Brain microvascular endothelial cell (primary cell): Measurements from ENCODE around the gene PDSS2.

Source experiments
- DNase-seq: peaks from one replicate; pipeline ENCODE4 v3.0.0-alpha.2; 2020
- H3K27ac ChIP-seq: fragments of 250-450 bp; sonication (Bioruptor Pico); 2 replicates; pipeline ENCODE4 v1.5.1; 2020; ENCODE audit warnings: mild to moderate bottlenecking, moderate library complexity
- H3K27me3 ChIP-seq: fragments of 250-450 bp; sonication (Bioruptor Pico); replicated peaks from 2 replicates; pipeline ENCODE4 v1.5.1; 2020; ENCODE audit warnings: mild to moderate bottlenecking
- H3K36me3 ChIP-seq: fragments of 250-450 bp; sonication (Bioruptor Pico); replicated peaks from 2 replicates; pipeline ENCODE4 v1.5.1; 2020; ENCODE audit warnings: mild to moderate bottlenecking
- H3K4me3 ChIP-seq: 2 replicates; pipeline ENCODE4 v1.5.1; 2011; ENCODE audit warnings: low read depth, mild to moderate bottlenecking, control low read depth, low read length, moderate library complexity
- in situ Hi-C: cut with HindIII; loops from 2 replicates; pipeline ENCODE4 v1.10.0; 2017; ENCODE audit warnings: low sequenced_read_pairs, low pct_ligation_motif_present
- TF ChIP-seq, protein P1 (sequence below): IDR thresholded peaks from 2 replicates; pipeline ENCODE4 v1.5.1; 2011; ENCODE audit warnings: low read depth, mild to moderate bottlenecking, moderate library complexity, low read length, control low read depth, inconsistent platforms; ENCODE audit errors: missing control alignments

PDSS2 gene

DNA sequence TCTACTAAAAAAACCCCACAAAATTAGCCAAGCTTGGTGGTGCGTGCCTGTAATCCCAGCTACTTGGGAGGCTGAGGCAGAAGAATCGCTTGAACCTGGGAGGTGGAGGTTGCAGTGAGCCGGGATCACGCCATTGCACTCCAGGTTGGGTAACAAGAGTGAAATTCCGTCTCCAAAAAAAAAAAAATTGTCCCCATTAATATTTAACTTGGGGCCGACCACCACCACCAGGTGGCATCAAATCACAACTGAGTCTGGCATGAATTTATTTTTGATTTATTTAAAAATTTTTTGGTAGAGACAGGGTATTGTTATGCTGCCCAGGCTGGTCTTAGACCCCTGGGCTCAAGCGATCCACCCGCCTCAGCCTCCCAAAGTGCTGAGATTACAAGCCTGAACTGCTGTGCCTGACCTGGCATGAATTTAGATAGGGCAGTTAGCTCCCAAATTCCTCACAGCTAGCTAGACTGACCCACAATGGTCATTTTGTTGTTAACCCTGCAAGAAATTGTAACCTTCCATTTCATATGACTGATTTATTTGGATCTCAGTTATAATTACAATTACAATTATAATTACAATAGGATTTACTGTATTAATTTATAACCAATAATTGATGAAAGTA, 326.9 kb downstream of the PDSS2 start:
- Histone ChIP-seq H3K27ac (no peak overlapping the region), H3K27me3 (no peaks in the 10 kb centered on the region), H3K36me3 (no peaks in the 10 kb centered on the region), H3K4me3 (no peak overlapping the region)
- no peak for DNase-seq
- TF ChIP-seq, protein P1, sequence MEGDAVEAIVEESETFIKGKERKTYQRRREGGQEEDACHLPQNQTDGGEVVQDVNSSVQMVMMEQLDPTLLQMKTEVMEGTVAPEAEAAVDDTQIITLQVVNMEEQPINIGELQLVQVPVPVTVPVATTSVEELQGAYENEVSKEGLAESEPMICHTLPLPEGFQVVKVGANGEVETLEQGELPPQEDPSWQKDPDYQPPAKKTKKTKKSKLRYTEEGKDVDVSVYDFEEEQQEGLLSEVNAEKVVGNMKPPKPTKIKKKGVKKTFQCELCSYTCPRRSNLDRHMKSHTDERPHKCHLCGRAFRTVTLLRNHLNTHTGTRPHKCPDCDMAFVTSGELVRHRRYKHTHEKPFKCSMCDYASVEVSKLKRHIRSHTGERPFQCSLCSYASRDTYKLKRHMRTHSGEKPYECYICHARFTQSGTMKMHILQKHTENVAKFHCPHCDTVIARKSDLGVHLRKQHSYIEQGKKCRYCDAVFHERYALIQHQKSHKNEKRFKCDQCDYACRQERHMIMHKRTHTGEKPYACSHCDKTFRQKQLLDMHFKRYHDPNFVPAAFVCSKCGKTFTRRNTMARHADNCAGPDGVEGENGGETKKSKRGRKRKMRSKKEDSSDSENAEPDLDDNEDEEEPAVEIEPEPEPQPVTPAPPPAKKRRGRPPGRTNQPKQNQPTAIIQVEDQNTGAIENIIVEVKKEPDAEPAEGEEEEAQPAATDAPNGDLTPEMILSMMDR = peak; percentile 71
- in situ Hi-C loops = no loop called here

DNA sequence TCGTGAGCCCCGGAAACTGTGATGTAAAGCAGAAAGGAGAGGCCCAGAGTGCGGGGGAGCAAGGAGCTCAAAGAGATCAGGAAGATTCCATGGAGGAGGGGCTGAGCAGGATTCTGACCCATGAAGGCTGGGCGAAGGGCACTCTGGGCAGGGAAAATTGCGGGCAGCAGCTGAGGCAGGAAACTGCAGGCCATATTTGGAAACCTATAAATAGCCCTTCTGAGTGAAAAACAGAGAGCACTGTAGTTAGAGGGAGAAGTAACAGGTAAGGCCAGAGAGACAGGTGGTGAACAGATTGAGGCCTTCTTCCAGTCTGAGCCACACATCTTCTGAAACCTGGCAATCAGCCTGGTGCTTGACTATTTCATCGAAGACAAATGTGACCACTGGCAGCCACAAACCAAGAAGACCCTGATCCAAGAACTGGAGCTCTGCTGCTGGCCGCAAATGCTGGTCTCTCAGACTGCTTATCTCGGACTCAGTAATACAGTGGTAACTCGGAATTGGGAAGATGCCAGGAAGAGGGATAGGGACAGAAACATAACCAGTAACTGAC, 329.9 kb downstream of the PDSS2 start:
- no peak for DNase-seq
- no peaks in the 10 kb centered on the region for H3K36me3 ChIP-seq
- no peaks in the 10 kb centered on the region for H3K27me3 ChIP-seq
- in situ Hi-C loops = no loop called here
- TF ChIP-seq, protein P1 = no peak
- H3K4me3 ChIP-seq = no peak overlapping the region
- no peak overlapping the region for H3K27ac ChIP-seq

DNA sequence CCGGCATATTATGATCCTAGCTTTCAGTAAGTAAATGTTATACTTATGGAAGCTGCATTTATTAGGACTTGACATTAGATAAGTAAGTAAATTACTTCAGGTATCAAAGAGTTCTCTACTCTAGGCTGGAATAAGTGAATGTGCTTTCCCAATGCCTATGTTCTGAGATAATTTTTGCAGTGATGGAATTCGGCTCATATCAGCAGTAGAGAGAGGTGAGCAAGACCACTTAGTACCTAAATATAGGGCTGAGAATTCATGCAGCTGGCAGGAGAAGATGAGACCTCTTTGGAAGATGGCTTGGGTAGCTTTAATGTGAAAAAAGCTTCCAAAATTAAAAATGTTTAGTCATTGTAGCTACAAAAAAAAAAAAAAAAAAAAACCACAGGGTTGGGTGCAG, 330.8 kb downstream of the PDSS2 start:
- TF ChIP-seq, protein P1 = no peak
- Histone ChIP-seq H3K36me3 (no peaks in the 10 kb centered on the region), H3K27ac (no peak overlapping the region), H3K27me3 (no peaks in the 10 kb centered on the region), H3K4me3 (no peak overlapping the region)
- in situ Hi-C loops = no loop called here
- DNase-seq = no peak

DNA sequence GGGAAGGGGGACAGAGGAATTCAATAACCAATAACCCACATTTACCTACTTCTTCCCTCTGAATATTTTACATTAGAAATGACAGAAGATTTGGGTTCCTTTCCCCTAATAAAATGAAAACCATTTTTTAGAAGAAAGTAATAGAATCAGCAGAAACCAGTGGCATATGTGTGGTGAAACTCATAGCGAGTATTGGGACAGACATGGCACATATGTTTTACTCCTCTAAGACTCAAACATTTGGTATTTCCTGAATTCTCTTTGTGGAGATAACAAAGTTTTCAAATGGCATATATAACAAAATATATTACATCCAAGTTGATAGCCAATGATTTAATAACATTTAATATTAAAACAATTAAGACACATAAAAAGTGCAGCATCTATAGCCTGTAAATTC, 331.2 kb downstream of the PDSS2 start:
- Histone ChIP-seq H3K36me3 (no peaks in the 10 kb centered on the region), H3K27ac (no peak overlapping the region), H3K4me3 (no peak overlapping the region), H3K27me3 (no peaks in the 10 kb centered on the region)
- peak; percentile 27 for DNase-seq
- TF ChIP-seq, protein P1 = no peak
- in situ Hi-C loops = no loop called here

DNA sequence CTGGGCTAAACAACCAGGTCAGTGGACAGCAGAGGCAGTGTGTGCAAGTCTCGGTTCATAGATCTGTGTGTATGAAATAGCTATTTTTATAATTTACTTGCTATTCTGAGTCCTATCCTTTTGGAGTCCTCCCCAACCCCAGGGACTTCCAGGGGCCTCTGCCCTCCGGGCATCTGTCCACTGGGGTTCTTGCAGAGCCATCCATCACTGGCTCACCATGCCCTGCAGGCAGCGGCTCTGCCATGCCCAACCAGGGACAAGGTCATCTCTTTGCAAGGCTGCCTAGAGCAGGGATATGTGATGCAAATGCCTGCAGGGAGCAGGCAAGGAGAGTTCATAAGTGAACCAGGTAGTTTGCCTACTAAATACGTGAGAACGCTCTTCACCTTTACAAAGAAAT, 333.6 kb downstream of the PDSS2 start:
- no peak for DNase-seq
- no peaks in the 10 kb centered on the region for H3K27me3 ChIP-seq
- H3K27ac ChIP-seq = no peak overlapping the region
- TF ChIP-seq, protein P1 = no peak
- in situ Hi-C loops = no loop called here
- H3K36me3 ChIP-seq = no peaks in the 10 kb centered on the region
- H3K4me3 ChIP-seq = no peak overlapping the region

DNA sequence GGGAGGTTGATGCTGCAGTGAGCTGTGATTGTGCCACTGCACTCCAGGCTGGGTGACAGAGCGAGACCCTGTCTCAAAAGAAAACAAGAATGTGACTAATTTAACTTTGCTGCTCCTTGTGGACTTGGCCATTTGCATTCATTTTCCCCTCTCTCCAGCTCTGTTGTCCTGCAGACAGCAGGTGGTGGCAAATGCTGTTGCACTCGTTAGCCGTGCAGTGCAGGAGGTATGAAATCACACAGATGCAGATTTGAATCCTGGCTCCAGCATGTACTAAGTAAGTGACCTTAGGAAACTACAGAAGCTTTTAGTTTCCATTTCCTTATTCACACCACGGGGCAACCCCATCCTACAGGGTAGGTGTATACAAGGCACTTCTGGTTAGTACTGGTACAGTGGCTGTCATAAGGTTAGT, 334.4 kb downstream of the PDSS2 start:
- Histone ChIP-seq H3K36me3 (no peaks in the 10 kb centered on the region), H3K27me3 (no peaks in the 10 kb centered on the region), H3K4me3 (no peak overlapping the region), H3K27ac (no peak overlapping the region)
- in situ Hi-C loops = no loop called here
- DNase-seq = no peak
- TF ChIP-seq, protein P1 = no peak
